Fibroblast of the conjunctiva (primary cell): ENCODE data around the gene ZNF43.
A peak's percentile ranks its signal among the peaks of the same experiment; 100 is the strongest.
"Not testable (repeated sequence)": the region's sequence is repeated elsewhere in the genome, so short reads cannot be mapped to it uniquely, and the experiment has no call there.

Experiments
- DNase-seq: peaks from one replicate; pipeline ENCODE4 v3.0.0-alpha.2; 2010; ENCODE audit warnings: low read depth

The ZNF43 gene

GRCh38 chr19:21835810-21836444, at the start of gene ZNF43:
TSS of gene ZNF43 (minus strand) at chr19:21836182. CDS start at chr19:21836038, 144 bp downstream.
- peak; percentile 88 for DNase-seq

- DNase-seq, result not testable (repeated sequence)
Observed at GRCh38 chr19:21885516-21885915, 49.5 kb upstream of the ZNF43 start.

GRCh38 chr19:21884786-21885185, 48.8 kb upstream of the ZNF43 start:
- DNase-seq, result not testable (repeated sequence)

- DNase-seq, result no peak
Observed at GRCh38 chr19:21883516-21883915, 47.5 kb upstream of the ZNF43 start.

- DNase-seq, result not testable (repeated sequence)
Observed at GRCh38 chr19:21880761-21881160, 44.8 kb upstream of the ZNF43 start.

GRCh38 chr19:21878646-21879045, 42.7 kb upstream of the ZNF43 start:
- no peak for DNase-seq

GRCh38 chr19:21877976-21878375, 42.0 kb upstream of the ZNF43 start:
- DNase-seq, result no peak

GRCh38 chr19:21876608-21877007, 40.6 kb upstream of the ZNF43 start:
- DNase-seq, result not testable (repeated sequence)

- DNase-seq, result no peak
Observed at GRCh38 chr19:21856773-21857514, 21.0 kb upstream of the ZNF43 start.

- DNase-seq, result peak; percentile 82
Observed at GRCh38 chr19:21851596-21852345, 15.8 kb upstream of the ZNF43 start.

GRCh38 chr19:21850656-21851255, 14.8 kb upstream of the ZNF43 start:
- no peak for DNase-seq

- DNase-seq, result no peak
Observed at GRCh38 chr19:21848706-21849105, 12.7 kb upstream of the ZNF43 start.

- no peak for DNase-seq
Observed at GRCh38 chr19:21843081-21843480, 7.1 kb upstream of the ZNF43 start.

- DNase-seq, result no peak
Observed at GRCh38 chr19:21841488-21842097, 5.6 kb upstream of the ZNF43 start.

GRCh38 chr19:21841081-21841480, 5.1 kb upstream of the ZNF43 start:
- DNase-seq, result no peak

GRCh38 chr19:21839976-21840375, 4.0 kb upstream of the ZNF43 start:
- DNase-seq, result no peak

- DNase-seq, result no peak
Observed at GRCh38 chr19:21838646-21839045, 2.7 kb upstream of the ZNF43 start.

- DNase-seq, result no peak
Observed at GRCh38 chr19:21835429-21835809, 563 bp downstream of the ZNF43 start.

GRCh38 chr19:21833733-21834132, 2.2 kb downstream of the ZNF43 start:
- DNase-seq, result no peak

- DNase-seq, result no peak
Observed at GRCh38 chr19:21824679-21825078, 11.3 kb downstream of the ZNF43 start.

- DNase-seq, result no peak
Observed at GRCh38 chr19:21823224-21823623, 12.8 kb downstream of the ZNF43 start.

GRCh38 chr19:21812448-21812847, 23.5 kb downstream of the ZNF43 start:
- DNase-seq, result no peak
